ENCODE measurements around the gene CYREN.

CYREN gene

DNA sequence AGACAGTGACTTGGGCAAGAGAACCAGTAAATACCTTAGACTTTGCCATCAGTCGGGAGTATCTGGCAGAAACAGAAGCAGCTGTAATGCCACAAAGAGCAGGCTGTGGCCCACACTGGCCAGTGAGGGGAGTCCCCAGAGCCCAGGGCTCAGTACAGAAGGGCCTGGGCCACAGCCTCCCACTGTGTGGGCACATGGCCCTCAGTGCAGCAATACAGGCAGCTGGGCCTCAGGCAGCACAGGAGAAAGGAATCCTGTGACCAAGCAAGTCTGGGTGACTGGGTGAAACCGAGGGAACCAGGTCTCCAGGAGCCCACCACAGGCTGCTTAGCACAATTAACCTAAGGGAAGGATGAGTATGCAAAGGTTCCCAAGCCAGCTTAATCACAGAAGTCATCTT is 26.8 kb upstream of the CYREN start:
- ATAC-seq (no peak), DNase-seq (no peak)

DNA sequence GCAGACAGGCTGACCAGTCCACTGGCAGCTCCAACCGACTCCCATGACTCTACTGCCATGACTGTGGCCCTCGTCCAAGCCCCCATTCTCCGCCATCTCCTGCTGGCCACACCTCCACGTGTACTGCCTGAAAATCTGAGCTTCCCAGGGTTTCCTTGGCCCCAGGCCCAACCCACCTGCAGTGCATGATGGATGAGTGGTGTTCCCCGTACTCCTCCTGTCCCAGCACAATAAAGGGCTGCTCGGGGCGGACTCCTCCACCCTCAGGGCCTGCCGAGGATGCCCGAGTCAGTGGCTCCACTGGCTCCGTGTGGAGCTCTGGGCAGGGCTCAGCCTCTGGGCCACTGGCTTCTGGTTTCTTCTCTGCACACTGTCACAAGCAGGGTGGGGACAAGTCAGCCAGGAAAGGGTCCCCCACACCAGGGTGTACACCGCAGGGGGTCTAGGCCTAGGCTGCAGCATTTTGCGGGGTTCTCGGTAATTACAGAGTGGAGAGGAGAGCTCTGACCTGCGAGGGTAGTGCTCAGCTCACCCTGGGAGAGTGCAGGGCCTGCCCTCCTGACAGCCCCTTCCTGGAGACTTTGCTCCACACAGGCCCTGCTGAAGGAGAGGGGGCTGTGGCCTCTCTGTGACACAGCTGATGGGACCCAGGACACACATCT is 25.6 kb upstream of the CYREN start:
- DNase-seq, result no peak
- ATAC-seq, result no peak

DNA sequence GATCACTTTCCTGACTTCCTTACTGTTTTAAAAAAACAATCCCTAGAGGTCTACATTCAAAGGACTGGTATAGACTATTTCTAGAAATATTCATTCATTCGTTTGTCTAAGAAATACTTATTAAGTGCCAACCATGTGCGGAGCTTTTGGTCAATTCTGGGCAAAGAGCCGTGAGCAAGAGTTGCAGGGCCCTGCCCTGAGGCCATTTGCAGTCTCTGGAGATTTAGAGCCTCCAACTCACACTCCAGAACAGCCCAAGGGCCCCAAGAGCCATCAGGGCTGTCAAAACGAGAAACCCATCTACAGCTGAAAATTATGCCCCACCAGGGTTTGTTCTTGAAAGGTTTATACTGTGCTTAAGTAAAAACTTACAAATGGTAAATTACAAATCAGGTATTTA is 24.6 kb upstream of the CYREN start:
- ATAC-seq (no peak), DNase-seq (no peak)

DNA sequence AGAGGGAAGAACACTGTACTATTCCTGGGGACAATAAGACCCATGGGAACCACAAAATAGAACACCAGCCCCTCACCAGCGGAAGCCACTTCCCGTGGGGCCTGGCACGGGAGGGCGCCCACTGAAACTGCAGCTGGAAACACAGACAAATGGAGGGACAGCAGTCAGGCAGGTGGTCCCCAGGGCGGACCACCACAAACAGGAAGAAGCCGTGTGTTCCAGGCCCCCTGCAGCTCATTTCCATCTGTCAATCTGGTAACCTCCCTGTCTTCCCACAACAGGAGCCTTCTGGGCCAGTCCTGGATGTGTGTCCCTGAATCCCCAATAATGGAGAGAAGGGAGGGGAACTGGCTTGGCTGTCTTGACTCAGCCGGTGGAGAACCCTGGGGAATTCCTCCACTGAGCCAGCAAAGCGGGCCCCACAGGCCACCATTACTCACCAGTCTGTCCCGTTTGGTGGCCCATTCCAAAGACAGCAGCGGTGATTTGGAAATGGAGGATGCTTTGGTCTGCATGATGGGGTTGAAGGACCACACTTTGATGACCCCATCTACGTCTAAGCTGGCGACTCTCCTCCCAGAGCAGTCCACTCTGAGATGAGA is 24.1 kb upstream of the CYREN start:
- DNase-seq (no peak), ATAC-seq (no peak)

DNA sequence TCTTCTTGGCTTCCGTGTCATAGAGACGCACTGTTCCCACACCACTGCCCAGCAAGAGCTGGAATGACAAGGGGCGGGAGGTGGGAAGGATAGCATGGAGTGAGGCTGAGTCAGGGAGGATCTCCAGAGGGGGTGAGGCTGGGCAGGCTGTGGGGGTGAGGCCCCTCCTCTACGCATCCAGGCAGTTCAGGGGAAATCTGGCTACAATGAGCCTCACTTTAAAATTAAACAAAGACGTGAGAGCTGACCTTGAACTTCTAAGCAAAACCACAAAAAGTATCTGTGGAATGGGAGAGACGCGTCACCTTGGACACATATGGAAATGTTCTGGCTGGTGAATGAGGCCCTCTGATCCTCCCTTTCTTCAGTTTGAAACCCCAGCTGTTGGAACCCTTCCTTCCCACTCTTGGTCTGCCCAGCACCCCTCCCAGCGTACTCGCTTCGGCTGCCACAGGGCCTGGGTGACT is 23.1 kb upstream of the CYREN start:
- ATAC-seq, result no peak
- no peak for DNase-seq

DNA sequence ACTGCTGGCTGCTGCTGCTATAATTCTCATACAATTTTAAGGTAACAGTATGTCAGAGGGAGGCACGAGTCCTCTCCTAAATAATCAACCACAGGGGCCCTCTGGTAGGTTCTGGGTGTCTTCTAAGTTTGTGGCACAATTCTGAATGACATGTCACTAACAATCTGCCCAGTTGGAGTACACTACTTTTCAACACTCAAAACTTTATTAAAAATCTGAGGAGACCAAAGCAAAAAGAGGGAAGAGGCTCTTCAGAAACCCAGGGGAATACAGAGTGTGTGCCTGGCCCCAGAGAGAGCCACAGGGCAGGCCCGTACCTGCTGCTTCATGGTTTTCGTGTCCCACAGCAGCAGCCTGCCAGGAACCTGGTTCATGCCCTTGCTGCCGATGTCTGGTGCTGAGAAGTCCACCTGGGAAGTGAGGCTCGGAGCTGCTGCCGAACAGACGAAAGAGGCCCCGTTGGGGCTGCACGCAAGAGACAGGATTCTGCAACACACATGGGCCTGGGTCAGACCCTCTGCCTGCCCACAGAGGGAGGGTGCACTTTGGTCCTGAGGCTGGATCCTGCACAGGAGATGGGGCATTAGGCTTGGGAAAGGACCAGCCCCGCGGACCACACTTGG is 22.5 kb upstream of the CYREN start:
- no peak for ATAC-seq
- no peak for DNase-seq

DNA sequence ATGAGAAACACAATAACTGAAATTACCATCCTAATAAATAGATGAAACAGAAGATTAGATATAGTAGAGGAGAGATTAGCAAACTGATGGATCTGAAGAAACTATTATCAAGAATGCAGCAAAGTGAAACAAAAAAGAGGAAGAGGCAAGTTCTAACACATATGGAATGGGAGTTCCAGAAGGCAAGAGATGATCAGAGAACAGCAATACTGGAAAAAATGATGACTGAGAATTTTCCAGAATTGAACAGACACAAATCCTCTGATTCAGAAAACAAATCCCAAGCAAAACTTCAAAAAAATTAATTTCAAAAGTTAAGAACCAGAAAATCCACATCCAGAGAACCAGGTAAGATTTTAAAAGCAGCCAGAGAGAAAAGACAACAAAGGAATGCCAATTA is 20.2 kb upstream of the CYREN start:
- ATAC-seq, result no peak
- DNase-seq, result no peak

DNA sequence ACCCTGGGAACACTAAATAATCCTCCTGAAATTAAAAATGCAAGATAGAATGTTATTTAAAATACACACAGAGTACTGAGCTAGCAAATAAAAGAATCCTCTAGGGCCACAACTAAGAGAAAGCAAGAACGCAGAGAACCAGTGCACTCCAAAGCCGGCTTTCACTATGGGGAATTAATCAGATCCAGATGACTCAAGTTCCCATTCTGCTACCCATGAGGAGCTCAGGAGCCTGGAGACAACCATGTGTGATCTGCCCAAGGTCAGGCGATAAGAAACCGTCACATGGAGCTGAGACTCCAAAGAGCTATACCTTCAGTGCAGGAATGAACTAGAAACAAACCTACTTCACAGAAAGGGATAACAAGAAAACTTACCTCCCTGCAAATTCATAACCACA is 19.5 kb upstream of the CYREN start:
- ATAC-seq, result no peak

DNA sequence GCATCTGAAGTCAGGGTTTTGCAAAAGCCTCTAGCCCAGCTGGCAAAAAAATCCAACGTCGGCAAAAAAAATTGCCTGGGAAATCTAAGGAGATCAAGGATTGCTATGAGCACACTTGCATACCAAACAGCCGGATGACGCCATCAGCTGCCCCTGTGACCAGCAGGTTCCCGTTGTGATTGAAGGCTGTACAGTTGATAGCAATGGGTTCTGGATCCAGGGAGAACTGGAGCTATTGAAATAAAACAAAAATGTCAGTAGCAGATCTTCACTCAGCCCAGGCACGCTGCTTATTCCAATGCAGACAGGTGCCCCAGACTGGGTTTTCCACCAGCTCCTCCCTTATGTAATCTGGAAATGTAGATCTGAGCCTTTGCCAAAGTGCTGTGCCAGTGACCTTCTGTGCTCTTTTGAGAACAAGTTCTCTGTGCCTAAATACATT is 18.7 kb upstream of the CYREN start:
- DNase-seq, result no peak
- no peak for ATAC-seq

More for the DNA sequence above, 19.5 kb upstream of the CYREN start:
- DNase-seq, result no peak

DNA sequence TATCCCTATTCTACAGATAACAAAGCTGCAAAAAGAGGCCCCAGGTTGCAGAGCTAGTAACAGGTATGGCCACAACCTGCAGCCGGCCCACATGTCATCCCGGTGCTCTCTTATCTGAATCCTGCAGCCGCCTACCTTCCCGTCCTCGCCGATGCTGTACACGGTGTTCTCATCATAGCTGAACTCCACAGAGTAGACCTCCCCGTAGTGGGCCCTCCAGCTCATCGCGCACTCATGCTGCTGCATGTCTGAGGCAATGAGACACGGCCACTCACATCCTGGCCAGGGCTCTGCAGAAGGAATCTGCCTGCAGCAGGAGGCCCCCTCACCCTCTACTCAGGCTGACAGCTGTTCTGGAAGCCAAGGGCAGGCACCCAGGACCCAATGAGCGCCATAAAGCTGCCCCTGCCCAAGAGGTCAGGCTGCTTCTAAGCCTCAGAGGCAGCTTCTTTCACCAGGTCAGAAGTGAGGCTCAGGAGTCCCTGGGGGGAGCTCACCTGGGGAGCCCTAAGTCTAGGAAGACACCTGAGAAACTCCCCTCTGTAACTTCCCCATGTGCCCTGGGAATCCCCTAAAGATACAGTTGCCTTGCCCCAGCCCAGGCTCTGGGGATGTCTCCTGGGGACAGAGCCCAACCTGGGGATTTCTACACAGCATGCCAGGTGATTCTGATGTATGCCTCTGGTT is 17.9 kb upstream of the CYREN start:
- peak; percentile 44 for ATAC-seq
- no peak for DNase-seq

DNA sequence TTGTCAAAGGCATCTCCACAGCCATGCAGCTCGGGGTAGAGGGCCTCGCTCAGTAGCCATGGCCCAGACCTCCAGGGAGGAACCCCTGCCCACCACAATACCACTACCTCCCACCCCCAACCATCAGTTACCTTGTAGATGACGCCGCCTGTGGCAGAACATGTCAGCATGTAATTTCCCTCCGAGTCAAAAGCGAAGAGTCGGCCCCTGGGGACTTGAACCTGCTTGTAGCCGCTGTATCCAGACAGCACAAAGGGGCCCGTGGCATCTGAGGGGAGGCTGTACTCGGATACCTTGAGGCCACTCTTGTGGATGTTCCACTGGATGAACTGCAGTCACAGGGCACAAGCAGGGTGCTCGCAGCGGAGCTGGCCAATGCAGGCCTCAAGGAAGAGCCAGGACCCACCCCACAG is 16.3 kb upstream of the CYREN start:
- peak; percentile 72 for ATAC-seq
- DNase-seq, result peak; percentile 38

DNA sequence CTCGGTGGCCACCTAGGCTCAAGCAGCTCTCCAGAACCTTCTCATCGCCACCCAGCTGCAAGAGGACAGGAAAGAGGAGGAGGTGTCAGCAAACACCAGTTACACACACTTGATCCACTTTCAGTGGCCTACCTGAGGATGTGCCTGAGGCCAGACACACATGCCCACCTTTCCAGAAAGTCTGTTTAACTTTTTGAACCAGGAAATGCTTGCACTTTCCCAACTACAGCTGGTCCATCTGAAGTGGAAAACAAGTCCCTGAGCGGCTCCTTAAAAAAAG is 15.7 kb upstream of the CYREN start:
- DNase-seq, result no peak

DNA sequence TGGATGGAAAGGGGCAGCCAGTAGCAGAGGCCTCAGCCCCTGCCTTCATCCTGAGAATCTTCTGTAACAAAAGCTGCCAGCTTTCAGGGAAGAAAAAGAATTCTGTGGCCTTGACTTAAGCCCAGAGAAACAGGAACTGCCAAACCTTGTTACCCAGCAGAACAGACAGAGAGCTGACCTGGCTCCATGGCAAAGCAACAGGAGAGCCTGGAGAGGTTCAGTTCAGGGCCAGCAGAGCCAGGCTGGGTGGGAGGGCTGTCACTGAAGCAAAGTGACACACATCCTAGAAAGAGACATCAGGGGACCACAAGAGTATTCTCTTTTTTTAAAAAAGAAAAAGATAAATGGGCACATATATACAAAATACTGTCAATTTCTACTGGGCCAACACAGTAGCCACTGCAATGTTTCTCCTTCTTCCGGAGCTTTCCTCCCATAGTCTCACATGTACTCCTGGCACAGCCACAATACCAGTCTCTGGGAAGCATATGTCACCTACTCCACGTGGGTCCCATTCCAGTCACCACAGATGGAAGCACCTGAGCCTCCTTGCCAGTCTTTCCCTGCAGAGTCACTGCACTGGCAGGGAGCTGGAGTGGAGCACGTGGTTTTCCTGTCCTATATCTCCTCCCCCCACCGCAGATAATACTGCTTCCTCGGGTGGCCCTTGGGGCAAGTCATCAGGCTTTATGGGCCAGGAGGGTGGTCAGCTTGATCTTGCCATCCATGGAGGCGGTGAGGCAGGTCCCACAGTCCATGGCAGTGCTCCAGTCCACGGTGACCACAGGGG is 15.2 kb upstream of the CYREN start:
- no peak for ATAC-seq
- DNase-seq, result no peak

More for the DNA sequence above, 15.7 kb upstream of the CYREN start:
- ATAC-seq, result no peak

DNA sequence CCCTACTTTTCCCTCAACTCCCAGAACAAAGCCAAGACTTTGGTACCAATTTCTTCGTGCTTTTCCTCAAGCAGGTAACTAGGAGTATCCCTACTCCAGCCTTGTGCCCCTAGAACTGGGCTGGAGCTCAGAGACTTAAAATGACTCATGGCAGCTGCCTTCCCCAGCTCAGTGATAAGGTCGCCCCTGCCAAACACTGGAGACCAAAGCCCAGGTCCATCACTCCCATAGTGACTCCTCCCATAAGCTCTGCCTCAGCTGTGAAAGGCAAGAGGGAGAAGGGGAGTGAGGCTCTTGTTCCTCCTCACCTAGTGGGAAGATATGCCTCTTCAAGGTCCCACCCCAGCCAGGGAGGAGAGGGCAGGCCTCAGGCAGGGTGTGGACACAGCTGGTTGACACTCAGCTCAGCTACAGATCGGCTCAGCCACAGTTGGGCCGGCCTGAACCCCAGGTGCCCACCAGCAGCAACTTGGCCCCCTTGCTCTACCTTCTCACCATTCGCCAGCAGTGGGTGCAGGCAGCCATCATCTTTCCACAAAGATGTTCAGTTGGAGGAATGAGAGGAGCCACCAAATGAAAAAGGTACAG is 13.8 kb upstream of the CYREN start:
- DNase-seq, result no peak

DNA sequence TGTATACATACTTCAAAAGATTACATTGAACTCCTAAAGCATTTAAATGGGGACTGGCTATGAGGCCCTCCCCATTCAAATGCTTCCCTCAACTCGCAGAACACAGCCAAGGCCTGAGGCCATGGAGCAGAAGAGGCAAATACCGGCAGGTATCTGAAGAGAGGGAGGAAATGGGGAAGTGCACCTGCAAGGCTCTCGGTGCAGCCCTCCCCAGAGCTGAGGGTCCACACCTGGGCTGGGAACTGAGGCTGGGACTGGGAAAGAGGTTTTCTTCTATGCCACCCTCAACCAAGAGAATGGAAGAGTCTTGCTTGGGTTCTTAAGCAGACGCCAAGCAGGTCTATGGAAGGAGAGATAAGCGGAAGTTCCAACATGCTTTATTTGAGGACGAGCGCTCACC is 13.0 kb upstream of the CYREN start:
- no peak for ATAC-seq
- DNase-seq, result no peak

More for the DNA sequence above, 13.8 kb upstream of the CYREN start:
- no peak for ATAC-seq

DNA sequence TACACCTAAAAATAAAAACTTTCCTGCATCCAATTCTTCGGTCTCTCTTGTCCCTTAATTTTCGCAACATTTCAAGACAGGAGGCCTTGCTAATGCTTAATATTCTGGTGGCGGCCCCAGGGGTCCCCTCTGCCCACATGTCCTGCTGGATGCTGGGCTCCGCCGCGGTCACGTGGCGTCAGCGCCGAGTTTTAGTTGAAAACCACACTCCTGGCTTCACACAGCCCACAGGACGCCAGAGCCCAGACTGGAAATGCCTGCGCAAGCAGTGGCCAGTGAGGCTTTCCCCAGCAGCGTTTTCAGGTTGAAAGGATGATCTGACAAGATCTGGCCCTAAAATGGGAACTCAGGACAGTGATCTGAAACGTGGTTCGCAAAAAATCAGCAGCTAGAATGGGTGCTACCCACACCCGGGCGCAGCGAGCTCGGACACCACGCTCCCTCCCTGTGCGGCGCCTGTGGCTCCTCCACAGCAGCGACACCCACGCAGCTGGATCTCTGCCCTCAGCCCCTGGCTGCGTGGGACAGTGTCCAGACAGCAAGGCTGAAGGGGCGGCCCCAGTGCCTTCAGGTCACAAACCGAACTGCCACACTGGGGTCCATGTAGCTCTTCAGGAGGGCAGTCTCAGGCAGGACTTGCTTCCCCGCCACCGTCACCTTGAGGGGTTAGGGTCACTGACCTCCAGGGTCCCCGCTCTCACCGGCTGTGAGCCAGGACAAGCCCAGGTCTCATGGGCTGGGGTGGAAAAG is 11.6 kb upstream of the CYREN start:
- DNase-seq, result no peak
- ATAC-seq, result no peak

DNA sequence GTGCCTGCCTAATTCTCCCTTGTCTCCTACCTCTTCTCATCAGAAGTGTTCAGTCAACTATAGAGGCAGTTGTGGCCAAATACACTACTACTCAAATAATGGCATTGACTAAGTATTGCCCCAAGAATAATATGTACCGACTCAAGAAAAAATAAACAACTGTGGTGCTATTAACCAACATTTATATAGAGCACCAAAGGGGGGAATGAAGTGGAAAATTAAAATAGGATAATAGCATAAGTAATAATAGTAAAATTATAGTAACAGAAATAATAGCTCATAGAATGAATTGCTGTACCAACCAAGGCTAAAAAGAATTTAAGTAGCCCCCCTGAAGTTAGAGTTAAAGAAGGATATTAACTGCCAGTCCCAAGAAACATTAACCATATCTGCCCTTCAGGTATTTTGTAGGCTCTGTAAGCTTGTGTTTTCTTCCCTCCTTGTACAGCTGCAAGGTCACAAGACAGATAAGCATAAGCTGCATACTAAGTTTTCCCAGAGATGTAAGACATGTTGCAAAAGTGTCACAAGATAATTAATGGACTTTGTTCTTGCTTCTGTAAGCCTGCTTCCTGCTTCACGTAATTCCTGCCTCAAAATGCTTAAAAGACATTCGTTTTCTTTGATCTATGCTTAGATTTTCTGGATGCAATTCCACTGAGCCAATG is 10.9 kb upstream of the CYREN start:
- no peak for DNase-seq
- no peak for ATAC-seq

DNA sequence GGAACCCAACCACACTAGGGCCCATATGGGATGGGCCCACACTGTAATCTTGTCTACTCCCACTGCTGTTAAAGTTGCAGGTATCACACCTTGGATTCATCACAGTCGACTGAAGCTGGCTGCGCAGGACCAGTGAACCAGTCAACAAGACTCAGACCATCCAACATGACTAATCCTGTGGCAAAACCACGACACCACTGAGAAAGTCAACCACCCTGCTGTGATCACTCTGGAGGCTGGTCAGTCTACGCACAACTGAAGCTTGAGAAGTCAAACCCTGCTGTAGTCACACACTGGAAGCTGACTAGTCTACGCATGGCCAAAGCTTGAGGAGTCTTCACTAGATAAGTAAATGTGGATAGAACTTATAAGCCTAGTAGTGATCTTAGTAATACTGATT is 9.6 kb upstream of the CYREN start:
- DNase-seq, result no peak
- peak; percentile 66 for ATAC-seq

DNA sequence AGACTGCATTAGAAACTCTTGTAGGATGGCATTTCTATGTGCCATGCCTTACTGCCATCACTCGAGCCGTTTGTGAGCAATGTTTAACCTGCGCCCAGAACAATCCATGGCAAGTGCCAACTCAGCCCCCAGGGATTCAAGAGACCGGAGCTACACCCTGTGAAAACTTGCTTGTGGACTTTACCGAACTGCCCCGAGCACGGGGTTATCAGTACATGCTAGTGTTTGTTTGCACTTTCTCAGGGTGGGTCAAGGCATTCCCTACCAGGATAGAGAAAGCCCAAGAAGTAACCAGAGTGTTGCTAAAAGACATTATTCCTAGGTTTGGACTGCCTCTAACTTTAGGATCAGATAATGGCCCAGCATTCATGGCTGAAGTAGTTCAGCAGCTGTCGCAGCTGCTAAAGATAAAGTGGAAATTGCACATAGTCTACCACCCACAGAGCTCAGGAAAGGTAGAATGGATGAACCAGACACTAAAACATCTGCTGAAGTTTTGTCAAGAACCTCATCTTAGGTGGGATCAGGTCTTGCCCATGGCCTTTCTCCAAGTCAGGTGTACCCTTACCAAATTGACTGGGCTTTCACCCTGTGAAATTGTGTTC is 8.9 kb upstream of the CYREN start:
- no peak for DNase-seq
- ATAC-seq, result no peak

DNA sequence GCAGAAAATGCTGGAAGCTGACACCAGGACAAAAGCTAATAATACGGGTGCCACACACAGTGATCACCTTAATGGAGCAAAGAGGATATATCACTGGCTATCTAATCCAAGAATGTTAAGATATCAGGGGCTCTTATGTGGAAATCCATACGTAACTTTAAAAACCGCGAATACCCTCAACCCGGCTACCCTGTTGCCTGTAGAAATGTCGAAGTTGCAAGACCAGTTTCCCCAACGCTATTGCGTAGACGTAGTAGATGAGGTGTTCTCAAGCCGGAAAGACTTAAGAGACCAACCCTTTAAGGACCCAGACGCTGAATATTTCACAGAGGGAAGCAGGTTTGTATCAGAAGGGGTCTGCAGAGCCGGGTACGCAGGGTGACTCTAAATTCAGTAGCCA is 7.9 kb upstream of the CYREN start:
- DNase-seq (no peak), ATAC-seq (no peak)
